ENCODE data around the gene SLC30A7. TPM values are rescaled to one million over a fixed set of nuclear protein-coding genes. Genes with fewer than 3 reads are reported as not detected.

Gene SLC30A7
- total RNA-seq, 2 experiments from 2014 or later, result 29.1 to 33.3 TPM

DNA sequence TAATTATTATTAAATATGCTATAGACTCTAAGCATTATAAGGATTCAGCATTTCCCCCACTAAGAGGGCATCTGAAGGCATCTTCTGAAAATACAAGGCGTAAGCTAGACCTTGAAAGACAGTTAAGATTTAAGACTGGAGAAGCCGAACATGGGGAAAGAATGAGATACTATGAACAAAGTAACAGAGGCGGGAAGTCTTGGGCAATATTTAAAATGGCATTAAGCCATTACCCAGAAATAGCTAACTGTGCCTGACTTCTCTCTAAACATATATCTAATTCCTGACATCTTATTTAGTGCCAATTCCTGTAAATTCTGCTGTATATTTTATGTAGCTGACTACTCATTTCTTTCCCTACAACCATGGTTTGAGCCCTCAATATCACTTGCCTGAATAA, 108.8 kb downstream of the SLC30A7 start:
- H3K27me3 Mint-ChIP-seq, result no peaks in the 10 kb centered on the region
- H3K9me3 Mint-ChIP-seq (ENCODE audit: low read depth), result peaks cover 1% of the 10 kb centered on the region
- DNase-seq, result no peak
- peaks cover 29% of the 10 kb centered on the region for H3K4me1 Mint-ChIP-seq
- ATAC-seq, result no peak
- peaks cover 55% of the 10 kb centered on the region for H3K36me3 Mint-ChIP-seq
- CTCF ChIA-PET, result interaction anchor here (0.8 to 1.5 kb wide), 3 partner anchors 16 to 283 kb away, joined by 3 to 6 read pairs (median 3); no protein-coding TSS in a partner anchor
- no peak overlapping the region for H3K4me3 Mint-ChIP-seq
- no peak overlapping the region for H3K27ac Mint-ChIP-seq

GRCh38 chr1:101005183-101005582, 109.3 kb downstream of the SLC30A7 start:
- no peak overlapping the region for H3K27ac Mint-ChIP-seq
- CTCF ChIA-PET, result interaction anchor here (0.8 to 1.5 kb wide), 2 partner anchors 16 to 283 kb away, joined by 3 read pairs; no protein-coding TSS in a partner anchor
- no peak overlapping the region for H3K4me3 Mint-ChIP-seq
- ATAC-seq (no peak), DNase-seq (no peak)
- peaks cover 59% of the 10 kb centered on the region for H3K36me3 Mint-ChIP-seq
- H3K27me3 Mint-ChIP-seq, result no peaks in the 10 kb centered on the region
- H3K4me1 Mint-ChIP-seq, result peaks cover 29% of the 10 kb centered on the region
- H3K9me3 Mint-ChIP-seq (ENCODE audit: low read depth), result peaks cover 1% of the 10 kb centered on the region

DNA sequence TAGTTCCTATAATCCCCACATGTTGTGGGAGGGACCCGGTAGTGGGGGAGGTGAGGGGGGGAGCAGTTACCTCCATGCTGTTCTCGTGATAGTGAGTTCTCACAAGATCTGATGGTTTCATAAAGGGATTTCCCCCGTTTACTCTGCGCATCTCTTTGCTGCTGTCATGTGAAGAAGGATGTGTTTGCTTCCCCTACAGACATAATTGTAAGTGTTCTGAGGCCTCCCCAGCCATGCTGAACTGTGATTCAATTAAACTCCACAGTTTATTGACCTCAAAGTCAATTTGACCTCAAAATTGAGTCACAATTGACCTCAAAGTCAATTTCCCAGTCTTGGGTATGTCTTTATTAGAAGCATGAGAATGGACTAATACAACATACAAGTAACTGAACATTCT, 110.0 kb downstream of the SLC30A7 start:
- CTCF ChIA-PET, result no interaction called here
- ATAC-seq (no peak), DNase-seq (no peak)
- H3K4me1 Mint-ChIP-seq, result peaks cover 29% of the 10 kb centered on the region
- no peak overlapping the region for H3K4me3 Mint-ChIP-seq
- H3K27me3 Mint-ChIP-seq, result no peaks in the 10 kb centered on the region
- H3K27ac Mint-ChIP-seq, result no peak overlapping the region
- peaks cover 58% of the 10 kb centered on the region for H3K36me3 Mint-ChIP-seq
- H3K9me3 Mint-ChIP-seq (ENCODE audit: low read depth), result peaks cover 1% of the 10 kb centered on the region

- ATAC-seq, result peak; percentile 51
- CTCF ChIA-PET, result no interaction called here
These were observed 110.7 kb downstream of the SLC30A7 start for GRCh38 chr1:101006553-101006952.

GRCh38 chr1:101008229-101008834, 112.4 kb downstream of the SLC30A7 start:
- DNase-seq, result no peak
- H3K4me1 Mint-ChIP-seq, result peaks cover 22% of the 10 kb centered on the region
- H3K27ac Mint-ChIP-seq, result no peak overlapping the region
- H3K9me3 Mint-ChIP-seq (ENCODE audit: low read depth), result peaks cover 1% of the 10 kb centered on the region
- H3K27me3 Mint-ChIP-seq, result no peaks in the 10 kb centered on the region
- ATAC-seq, result no peak
- CTCF ChIA-PET, result no interaction called here
- H3K4me3 Mint-ChIP-seq, result no peak overlapping the region
- H3K36me3 Mint-ChIP-seq, result peaks cover 60% of the 10 kb centered on the region

More at GRCh38 chr1:101006553-101006952, 110.7 kb downstream of the SLC30A7 start:
- no peaks in the 10 kb centered on the region for H3K27me3 Mint-ChIP-seq
- peaks cover 1% of the 10 kb centered on the region for H3K9me3 Mint-ChIP-seq (ENCODE audit: low read depth)
- H3K36me3 Mint-ChIP-seq, result peaks cover 55% of the 10 kb centered on the region
- H3K27ac Mint-ChIP-seq, result no peak overlapping the region
- no peak for DNase-seq
- peaks cover 29% of the 10 kb centered on the region for H3K4me1 Mint-ChIP-seq
- H3K4me3 Mint-ChIP-seq, result no peak overlapping the region

GRCh38 chr1:101013776-101014175, 117.9 kb downstream of the SLC30A7 start:
- Mint-ChIP-seq H3K36me3 (peaks cover 61% of the 10 kb centered on the region), H3K9me3 (ENCODE audit: low read depth) (peaks cover 3% of the 10 kb centered on the region), H3K4me1 (no peaks in the 10 kb centered on the region), H3K27me3 (no peaks in the 10 kb centered on the region), H3K4me3 (no peak overlapping the region), H3K27ac (no peak overlapping the region)
- ATAC-seq (no peak), DNase-seq (no peak)
- CTCF ChIA-PET, result interaction anchor here (0.9 to 1.4 kb wide), 2 partner anchors 10 to 225 kb away, joined by 3 to 6 read pairs; no protein-coding TSS in a partner anchor

- H3K4me3 Mint-ChIP-seq, result no peak overlapping the region
- H3K27me3 Mint-ChIP-seq, result no peaks in the 10 kb centered on the region
- CTCF ChIA-PET, result no interaction called here
- H3K27ac Mint-ChIP-seq, result no peak overlapping the region
- ATAC-seq (no peak), DNase-seq (no peak)
- no peaks in the 10 kb centered on the region for H3K4me1 Mint-ChIP-seq
- peaks cover 3% of the 10 kb centered on the region for H3K9me3 Mint-ChIP-seq (ENCODE audit: low read depth)
- peaks cover 63% of the 10 kb centered on the region for H3K36me3 Mint-ChIP-seq
These were observed 121.6 kb downstream of the SLC30A7 start for GRCh38 chr1:101017448-101017847.

- DNase-seq (no peak), ATAC-seq (no peak)
- H3K27me3 Mint-ChIP-seq, result no peaks in the 10 kb centered on the region
- H3K4me1 Mint-ChIP-seq, result peaks cover 25% of the 10 kb centered on the region
- H3K9me3 Mint-ChIP-seq (ENCODE audit: low read depth), result no peaks in the 10 kb centered on the region
- CTCF ChIA-PET, result interaction anchor here (0.7 to 1.8 kb wide), 4 partner anchors 10 to 246 kb away, joined by 3 to 4 read pairs (median 3); no protein-coding TSS in a partner anchor
- H3K27ac Mint-ChIP-seq, result no peak overlapping the region
- H3K4me3 Mint-ChIP-seq, result no peak overlapping the region
- H3K36me3 Mint-ChIP-seq, result peaks cover 49% of the 10 kb centered on the region
These were observed 126.4 kb downstream of the SLC30A7 start for GRCh38 chr1:101022294-101022693.

DNA sequence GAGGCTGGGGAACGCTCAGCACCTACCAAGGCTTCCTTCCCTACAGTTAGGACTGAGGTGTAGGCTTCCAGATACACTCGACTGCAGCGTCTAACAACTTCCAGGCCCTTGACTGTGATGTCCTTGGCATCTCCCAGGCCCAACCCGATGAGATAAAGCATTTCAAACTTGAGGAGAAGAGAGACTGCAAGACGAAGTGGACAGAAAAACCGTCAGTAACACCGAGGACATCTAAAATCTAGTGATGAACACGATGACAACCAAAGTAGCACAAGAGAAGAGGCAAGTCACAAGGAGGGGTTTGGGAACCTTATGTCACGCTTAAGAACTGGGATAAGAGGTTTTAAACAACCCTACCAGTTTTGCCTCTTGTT, 129.4 kb downstream of the SLC30A7 start:
- CTCF ChIA-PET, result interaction anchor here (1.3 to 1.5 kb wide), 2 partner anchors 104 to 213 kb away, joined by 3 to 7 read pairs; no protein-coding TSS in a partner anchor
- peak; percentile 44 for ATAC-seq
- Mint-ChIP-seq H3K9me3 (ENCODE audit: low read depth) (no peaks in the 10 kb centered on the region), H3K27ac (peak overlapping the region; percentile 87), H3K4me3 (peak overlapping the region; percentile 91), H3K36me3 (peaks cover 53% of the 10 kb centered on the region), H3K4me1 (peaks cover 42% of the 10 kb centered on the region), H3K27me3 (no peaks in the 10 kb centered on the region)
- DNase-seq, result peak; percentile 47

- DNase-seq (peak; percentile 93), ATAC-seq (peak; percentile 97)
- Mint-ChIP-seq H3K27ac (peak within 1 kb of the TSS; percentile 87), H3K27me3 (no peaks in the 10 kb centered on the region), H3K4me1 (peaks cover 43% of the 10 kb centered on the region), H3K4me3 (peak within 1 kb of the TSS; percentile 91), H3K36me3 (peaks cover 50% of the 10 kb centered on the region), H3K9me3 (ENCODE audit: low read depth) (no peaks in the 10 kb centered on the region)
- CTCF ChIA-PET, result interaction anchor here (1.3 kb wide), 1 partner anchor 105 kb away, joined by 3 read pairs; no protein-coding TSS in a partner anchor
These were observed 130.0 kb downstream of the SLC30A7 start, which contains the start of gene DPH5 for GRCh38 chr1:101025657-101026429. Gene DPH5 (minus strand): TSS chr1:101025784. CDS start chr1:101025443, 341 bp downstream.

GRCh38 chr1:101026430-101026788, 130.5 kb downstream of the SLC30A7 start:
- CTCF ChIA-PET, result no interaction called here
- Mint-ChIP-seq H3K4me3 (peak overlapping the region; percentile 91), H3K36me3 (peaks cover 49% of the 10 kb centered on the region)

DNA sequence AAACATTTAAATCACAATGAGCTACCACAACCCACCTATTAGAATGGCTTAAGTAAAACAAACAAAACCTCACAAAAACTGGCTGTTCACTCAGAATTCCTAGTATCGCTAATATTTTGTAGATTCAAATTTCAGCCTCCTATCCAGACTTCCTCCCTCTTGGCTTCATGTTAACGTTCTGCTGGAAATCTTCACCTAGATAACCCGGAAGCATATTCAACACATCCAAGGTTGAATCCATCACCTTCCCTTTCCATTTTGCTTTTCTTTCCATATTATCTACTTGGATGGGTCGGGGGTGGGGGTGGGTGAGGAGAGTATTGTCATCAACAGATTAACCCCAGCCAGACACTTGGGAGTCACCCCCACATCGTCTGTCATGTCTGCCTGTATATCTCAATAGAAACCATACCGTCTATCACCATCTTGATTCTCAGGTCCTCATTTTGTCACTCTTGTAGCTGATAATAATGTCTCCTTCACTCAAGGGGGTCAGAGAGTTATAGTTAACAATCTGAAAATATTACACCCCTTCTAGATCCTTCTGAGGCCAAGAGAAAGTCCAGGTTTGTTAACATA, 131.4 kb downstream of the SLC30A7 start:
- no peak for ATAC-seq
- H3K36me3 Mint-ChIP-seq, result peaks cover 48% of the 10 kb centered on the region
- no peaks in the 10 kb centered on the region for H3K27me3 Mint-ChIP-seq
- no peak overlapping the region for H3K27ac Mint-ChIP-seq
- H3K4me3 Mint-ChIP-seq, result peak overlapping the region; percentile 8
- peaks cover 46% of the 10 kb centered on the region for H3K4me1 Mint-ChIP-seq
- no peak for DNase-seq
- no peaks in the 10 kb centered on the region for H3K9me3 Mint-ChIP-seq (ENCODE audit: low read depth)
- CTCF ChIA-PET, result interaction anchor here (1.5 kb wide), 1 partner anchor 10 kb away, joined by 3 read pairs; no protein-coding TSS in a partner anchor

More at GRCh38 chr1:101026430-101026788, 130.5 kb downstream of the SLC30A7 start:
- Mint-ChIP-seq H3K27me3 (no peaks in the 10 kb centered on the region), H3K9me3 (ENCODE audit: low read depth) (no peaks in the 10 kb centered on the region), H3K4me1 (peaks cover 46% of the 10 kb centered on the region), H3K27ac (peak overlapping the region; percentile 87)
- no peak for ATAC-seq
- DNase-seq, result no peak

DNA sequence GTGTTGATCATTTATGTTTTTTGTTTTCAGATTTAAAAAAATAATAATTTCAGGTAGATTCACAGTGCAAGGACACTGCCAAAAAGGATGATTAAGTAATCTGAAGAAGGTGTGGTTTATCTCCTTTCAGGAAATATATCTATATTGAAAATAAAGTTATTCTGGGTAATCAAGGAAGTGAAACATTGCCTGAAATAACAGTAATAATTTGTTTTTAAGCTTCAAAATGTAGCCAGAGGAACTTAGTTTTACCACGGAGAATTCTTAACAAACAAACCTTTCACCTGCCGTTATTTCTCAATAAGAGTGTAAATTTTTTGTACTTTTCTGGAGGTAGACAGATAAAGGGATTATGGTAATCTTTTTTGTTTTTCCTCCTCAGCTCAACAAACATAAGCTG, 132.6 kb downstream of the SLC30A7 start:
- Mint-ChIP-seq H3K9me3 (ENCODE audit: low read depth) (no peaks in the 10 kb centered on the region), H3K4me3 (no peak overlapping the region), H3K4me1 (peaks cover 46% of the 10 kb centered on the region), H3K27me3 (no peaks in the 10 kb centered on the region), H3K36me3 (peaks cover 49% of the 10 kb centered on the region), H3K27ac (no peak overlapping the region)
- no peak for DNase-seq
- no peak for ATAC-seq
- CTCF ChIA-PET, result interaction anchor here (1.5 kb wide), 1 partner anchor 8 kb away, joined by 3 read pairs; no protein-coding TSS in a partner anchor
